Caco-2 (cell line): Measurements from ENCODE around the gene FBN3. TPM values are rescaled to one million over a fixed set of nuclear protein-coding genes. Genes with fewer than 3 reads are reported as not detected.
"Not testable (repeated sequence)": the region's sequence is repeated elsewhere in the genome, so short reads cannot be mapped to it uniquely, and the experiment has no call there.

Experiments used
- BruUV-seq: library from RNA; stranded (reverse); fragments of 400-500 nt; replicated peaks from 2 replicates; lab custom pipeline; 2021; lab: Mats Ljungman, UMichigan
- CTCF ChIA-PET: fragments of 300-600 bp; sonication (Branson Sonifier 250); formaldehyde crosslinking; loops from one replicate; lab custom pipeline; 2022; ENCODE audit warnings: antibody characterized with exemption; lab: Charles Lee
- POLR2A ChIA-PET: fragments of 300-600 bp; sonication (Branson Sonifier 250); formaldehyde crosslinking; loops from one replicate; lab custom pipeline; 2022; ENCODE audit warnings: antibody characterized with exemption; lab: Charles Lee
- DNase-seq, 2 experiments: peaks; one replicate each; pipeline versions ENCODE4 v3.0.0 to v3.0.0-alpha.2; 2020 to 2022
- H3K27me3 ChIP-seq: replicated peaks from 2 replicates; pipeline ENCODE4 v1.6.0; 2011; ENCODE audit warnings: low read length; ENCODE audit not compliant: control insufficient read depth, insufficient read depth
- H3K36me3 ChIP-seq: 2 replicates; pipeline ENCODE4 v1.5.1; 2011; ENCODE audit warnings: low read length; ENCODE audit not compliant: control insufficient read depth, insufficient read depth
- H3K4me1 ChIP-seq: fragments of 250-450 bp; sonication (Bioruptor Pico); 2 replicates; pipeline ENCODE4 v1.5.1; 2020; ENCODE audit warnings: mild to moderate bottlenecking
- H3K4me3 ChIP-seq: 2 replicates; pipeline ENCODE4 v1.5.1; 2011; ENCODE audit warnings: low read depth, mild to moderate bottlenecking, control low read depth, low read length
- H3K9me3 ChIP-seq: fragments of 250-450 bp; sonication (Bioruptor Pico); 2 replicates; pipeline ENCODE4 v1.5.1; 2020; ENCODE audit warnings: mild to moderate bottlenecking, moderate library complexity
- H3K27ac Mint-ChIP-seq: one replicate; pipeline ENCODE4 v1.8.0; 2022; ENCODE audit warnings: mixed read lengths; ENCODE audit not compliant: unreplicated experiment
- H3K27me3 Mint-ChIP-seq: one replicate; pipeline ENCODE4 v1.8.0; 2022; ENCODE audit warnings: mixed read lengths; ENCODE audit not compliant: insufficient read depth, unreplicated experiment
- H3K36me3 Mint-ChIP-seq: one replicate; pipeline ENCODE4 v1.8.0; 2022; ENCODE audit warnings: mild to moderate bottlenecking, mixed read lengths; ENCODE audit not compliant: insufficient read depth, unreplicated experiment
- H3K4me1 Mint-ChIP-seq: one replicate; pipeline ENCODE4 v1.8.0; 2022; ENCODE audit warnings: low read depth, mixed read lengths; ENCODE audit not compliant: unreplicated experiment
- H3K4me3 Mint-ChIP-seq: one replicate; pipeline ENCODE4 v1.8.0; 2022; ENCODE audit warnings: mild to moderate bottlenecking, moderate library complexity, mixed read lengths; ENCODE audit not compliant: unreplicated experiment
- H3K9me3 Mint-ChIP-seq: one replicate; pipeline ENCODE4 v1.8.0; 2022; ENCODE audit warnings: mixed read lengths; ENCODE audit not compliant: unreplicated experiment
- intact Hi-C: fragments of 100-400 bp; cut with micrococcal nuclease; formaldehyde crosslinking; loops from one replicate; pipeline ENCODE4 v1.10.0; 2022; ENCODE audit not compliant: unreplicated experiment
- total RNA-seq: library from RNA; stranded (reverse); gene quantifications from 2 replicates; pipeline ENCODE4 v1.2.3, GENCODE V29; 2022
- TF ChIP-seq, protein P1 (sequence below), 2 experiments: fragments of 200-600 bp in 1 of 2; IDR thresholded peaks; 1 replicate in 1 of 2; 2 replicates in 1 of 2; pipeline versions ENCODE4 v1.5.1 to v1.8.0; 2011 to 2022; ENCODE audit warnings: antibody characterized with exemption in 1 of 2, control low read depth in 1 of 2, inconsistent platforms in 1 of 2, low read depth in 1 of 2, low read length in 1 of 2, mild to moderate bottlenecking in 1 of 2, moderate library complexity in 1 of 2; ENCODE audit not compliant: insufficient read depth in 1 of 2, severe bottlenecking in 1 of 2, unreplicated experiment in 1 of 2

Gene FBN3
- total RNA-seq, 1 experiment from 2014 or later = 16.4 TPM

DNA sequence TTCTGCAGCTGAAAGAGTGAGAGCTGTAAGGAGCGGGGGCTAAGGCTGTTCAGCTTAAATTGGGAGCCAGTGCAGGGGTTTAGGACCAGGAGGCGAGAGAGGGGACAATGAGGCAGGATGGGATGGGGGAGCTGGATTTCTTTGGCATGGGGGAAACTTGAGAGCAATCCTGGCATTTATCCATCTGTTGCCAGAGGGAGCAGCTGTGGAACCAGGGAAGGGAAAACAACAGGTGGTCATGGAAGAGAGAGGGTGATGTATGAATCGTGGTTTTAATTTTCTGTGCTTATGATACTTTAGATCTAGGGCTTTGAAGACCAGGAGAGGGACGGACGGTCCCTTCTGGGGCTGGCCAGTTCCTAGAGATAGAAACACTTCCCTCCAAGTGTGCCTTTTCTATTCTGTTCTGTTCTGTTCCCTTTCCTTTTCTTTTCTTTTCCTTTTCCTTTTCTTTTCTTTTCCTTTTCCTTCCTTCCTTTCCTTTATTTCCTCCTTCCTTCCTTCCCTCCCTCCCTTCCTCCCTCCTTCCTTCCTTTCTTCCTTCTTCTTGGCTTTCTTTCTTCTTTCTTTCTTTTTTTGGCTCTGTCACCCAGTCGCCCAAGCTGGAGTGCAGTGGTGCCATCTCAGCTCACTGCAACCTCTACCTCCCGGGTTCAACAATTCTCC lies 112.8 kb downstream of the FBN3 start:
- Histone ChIP-seq H3K4me3 (no peak overlapping the region), H3K9me3 (no peaks in the 10 kb centered on the region; the same call in 1 of the 2 replicates), H3K27me3 (no peaks in the 10 kb centered on the region), H3K4me1 (peaks cover 35% of the 10 kb centered on the region), H3K36me3 (no peaks in the 10 kb centered on the region)
- Mint-ChIP-seq H3K9me3 (no peaks in the 10 kb centered on the region), H3K4me3 (no peak overlapping the region), H3K27me3 (no peaks in the 10 kb centered on the region), H3K4me1 (peaks cover 7% of the 10 kb centered on the region), H3K36me3 (peaks cover 11% of the 10 kb centered on the region), H3K27ac (no peak overlapping the region)
- TF ChIP-seq, protein P1, sequence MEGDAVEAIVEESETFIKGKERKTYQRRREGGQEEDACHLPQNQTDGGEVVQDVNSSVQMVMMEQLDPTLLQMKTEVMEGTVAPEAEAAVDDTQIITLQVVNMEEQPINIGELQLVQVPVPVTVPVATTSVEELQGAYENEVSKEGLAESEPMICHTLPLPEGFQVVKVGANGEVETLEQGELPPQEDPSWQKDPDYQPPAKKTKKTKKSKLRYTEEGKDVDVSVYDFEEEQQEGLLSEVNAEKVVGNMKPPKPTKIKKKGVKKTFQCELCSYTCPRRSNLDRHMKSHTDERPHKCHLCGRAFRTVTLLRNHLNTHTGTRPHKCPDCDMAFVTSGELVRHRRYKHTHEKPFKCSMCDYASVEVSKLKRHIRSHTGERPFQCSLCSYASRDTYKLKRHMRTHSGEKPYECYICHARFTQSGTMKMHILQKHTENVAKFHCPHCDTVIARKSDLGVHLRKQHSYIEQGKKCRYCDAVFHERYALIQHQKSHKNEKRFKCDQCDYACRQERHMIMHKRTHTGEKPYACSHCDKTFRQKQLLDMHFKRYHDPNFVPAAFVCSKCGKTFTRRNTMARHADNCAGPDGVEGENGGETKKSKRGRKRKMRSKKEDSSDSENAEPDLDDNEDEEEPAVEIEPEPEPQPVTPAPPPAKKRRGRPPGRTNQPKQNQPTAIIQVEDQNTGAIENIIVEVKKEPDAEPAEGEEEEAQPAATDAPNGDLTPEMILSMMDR (IDR thresholded peaks at IDR 0.05; ENCODE audit: insufficient read depth in 1 of 2, low read depth in 1 of 2, low read length in 1 of 2, severe bottlenecking in 1 of 2, unreplicated experiment in 1 of 2) = no peak
- no TSS peak for BruUV-seq
- ChIA-PET POLR2A (interaction anchor here (1.4 kb wide), 1 partner anchor 93 kb away, joined by 4 read pairs; the partner anchor contains the start of gene TIMM44), CTCF (interaction anchor here (0.5 to 0.6 kb wide), 2 partner anchors 32 to 122 kb away, joined by 3 read pairs; no protein-coding TSS in a partner anchor)
- no peak for DNase-seq
- intact Hi-C loops = no loop called here

DNA sequence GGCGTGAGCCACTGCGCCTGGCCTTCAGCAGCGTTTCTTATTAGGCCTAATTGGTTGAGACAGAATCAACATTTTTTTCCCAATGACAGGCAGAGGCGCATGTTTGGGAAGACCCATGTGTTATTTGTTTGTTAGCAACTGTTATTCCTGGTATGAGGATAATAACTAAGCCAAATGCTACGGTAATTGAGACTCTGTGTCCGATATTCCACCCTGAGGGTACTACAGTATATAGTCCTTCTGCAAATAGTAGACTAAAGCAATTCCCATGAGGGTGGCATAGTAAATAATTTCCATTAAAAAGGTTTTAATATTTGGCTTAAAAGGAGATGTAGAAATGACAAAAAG lies 115.2 kb downstream of the FBN3 start:
- intact Hi-C loops = no loop called here
- TF ChIP-seq, protein P1 (IDR thresholded peaks at IDR 0.05; ENCODE audit: insufficient read depth in 1 of 2, low read depth in 1 of 2, low read length in 1 of 2, severe bottlenecking in 1 of 2, unreplicated experiment in 1 of 2) = no peak
- no peak overlapping the region for H3K4me3 ChIP-seq
- Mint-ChIP-seq H3K27me3 (no peaks in the 10 kb centered on the region), H3K4me3 (peak overlapping the region; percentile 70), H3K9me3 (no peaks in the 10 kb centered on the region), H3K27ac (peak overlapping the region; percentile 93), H3K4me1 (peaks cover 7% of the 10 kb centered on the region), H3K36me3 (peaks cover 11% of the 10 kb centered on the region)
- H3K4me1 ChIP-seq = peaks cover 59% of the 10 kb centered on the region
- no peaks in the 10 kb centered on the region; the same call in 1 of the 2 replicates for H3K9me3 ChIP-seq
- BruUV-seq = no TSS peak
- POLR2A ChIA-PET = no interaction called here
- CTCF ChIA-PET = no interaction called here
- no peaks in the 10 kb centered on the region for H3K27me3 ChIP-seq
- no peaks in the 10 kb centered on the region for H3K36me3 ChIP-seq
- no peak for DNase-seq

DNA sequence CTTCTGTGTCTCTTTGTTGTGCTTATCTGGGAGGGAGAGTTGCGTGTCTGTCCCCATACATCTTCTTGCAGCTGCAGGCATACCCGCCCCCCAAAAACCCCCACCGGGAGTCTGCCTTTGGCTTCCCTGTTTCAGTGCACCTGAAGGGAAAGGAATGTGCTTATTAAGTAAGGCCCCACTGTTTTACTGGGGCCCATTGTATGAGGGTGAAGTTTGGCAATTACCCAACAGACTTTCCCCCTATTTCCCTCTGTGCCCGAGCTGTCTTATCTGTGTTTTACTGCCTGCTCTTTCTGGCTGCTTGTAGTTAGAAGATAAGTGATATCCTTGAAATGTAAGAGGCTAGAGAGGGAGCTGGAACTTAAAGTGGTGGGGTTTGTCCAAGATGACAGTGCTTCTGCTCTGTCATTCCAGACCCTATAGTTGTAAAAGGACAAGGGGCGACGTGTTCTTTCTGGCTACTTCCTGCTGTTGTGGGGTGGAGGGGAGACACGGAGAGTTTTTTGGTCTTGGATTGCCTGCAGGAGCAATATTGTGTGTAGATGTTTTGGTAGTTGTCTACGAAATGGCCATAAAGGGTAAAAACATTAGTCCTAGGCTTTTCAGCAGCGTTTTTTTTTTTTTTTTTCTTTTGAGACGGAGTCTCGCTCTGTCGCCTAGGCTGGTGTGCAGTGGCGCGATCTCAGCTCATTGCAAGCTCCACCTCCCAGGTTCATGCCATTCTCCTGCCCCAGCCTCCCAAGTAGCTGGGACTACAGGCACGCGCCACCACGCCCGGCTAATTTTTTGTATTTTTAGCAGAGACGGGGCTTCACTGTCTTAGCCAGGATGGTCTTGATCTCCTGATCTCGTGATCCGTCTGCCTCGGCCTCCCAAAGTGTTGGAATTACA lies 115.9 kb downstream of the FBN3 start:
- H3K4me1 ChIP-seq = peaks cover 64% of the 10 kb centered on the region
- CTCF ChIA-PET, intact Hi-C loops, H3K9me3 Mint-ChIP-seq, H3K36me3 ChIP-seq, H3K27me3 ChIP-seq, H3K4me3 ChIP-seq, H3K27me3 Mint-ChIP-seq, H3K4me1 Mint-ChIP-seq, H3K9me3 ChIP-seq: not testable (repeated sequence)
- DNase-seq = peak; percentile 79 to 92
- Mint-ChIP-seq H3K36me3 (peaks cover 11% of the 10 kb centered on the region), H3K4me3 (peak overlapping the region; percentile 70), H3K27ac (peak overlapping the region; percentile 93)
- POLR2A ChIA-PET = interaction anchor here (0.5 to 1.4 kb wide), 4 partner anchors 10 to 839 kb away, joined by 3 to 4 read pairs (median 3); no protein-coding TSS in a partner anchor
- BruUV-seq = TSS peak; percentile 82
